Trophoblast cell (in vitro differentiated cells and primary cell): ENCODE data around the gene LRRC45.

Source experiments
- DNase-seq, 2 donors: peaks; one replicate each; pipeline ENCODE4 v3.0.0-alpha.2; 2016
- H2AFZ ChIP-seq: 2 replicates; pipeline ENCODE4 v1.6.1; 2013; ENCODE audit warnings: low read length, moderate library complexity, mild to moderate bottlenecking; ENCODE audit not compliant: insufficient read depth, poor library complexity
- H2AK5ac ChIP-seq: 2 replicates; pipeline ENCODE4 v1.6.1; 2013; ENCODE audit warnings: mild to moderate bottlenecking, low read length
- H2BK120ac ChIP-seq: 2 replicates; pipeline ENCODE4 v1.6.1; 2013; ENCODE audit warnings: low read length, mild to moderate bottlenecking, moderate library complexity; ENCODE audit not compliant: insufficient read depth, poor library complexity
- H2BK12ac ChIP-seq: 2 replicates; pipeline ENCODE4 v1.6.1; 2013; ENCODE audit warnings: mild to moderate bottlenecking, low read length, moderate library complexity
- H2BK5ac ChIP-seq: 2 replicates; pipeline ENCODE4 v1.6.1; 2013; ENCODE audit warnings: low read length, low read depth, moderate library complexity, mild to moderate bottlenecking; ENCODE audit not compliant: poor library complexity
- H3K14ac ChIP-seq: 2 replicates; pipeline ENCODE4 v1.6.1; 2013; ENCODE audit warnings: mild to moderate bottlenecking, low read length
- H3K18ac ChIP-seq: 2 replicates; pipeline ENCODE4 v1.6.1; 2013; ENCODE audit warnings: mild to moderate bottlenecking, low read length
- H3K23ac ChIP-seq: 2 replicates; pipeline ENCODE4 v1.6.1; 2013; ENCODE audit warnings: low read length
- H3K27ac ChIP-seq: 2 replicates; pipeline ENCODE4 v1.5.1; 2013; ENCODE audit warnings: low read depth, mild to moderate bottlenecking, inconsistent platforms, low read length, moderate library complexity
- H3K27me3 ChIP-seq: 2 replicates; pipeline ENCODE4 v1.6.1; 2013; ENCODE audit warnings: inconsistent platforms, mild to moderate bottlenecking, low read length, moderate library complexity; ENCODE audit not compliant: insufficient read depth
- H3K36me3 ChIP-seq, 2 experiments: 1 replicate in 1 of 2; 2 replicates in 1 of 2; pipeline ENCODE4 v1.6.1; 2013; ENCODE audit warnings: low read length in 2 of 2, mild to moderate bottlenecking in 2 of 2, moderate library complexity in 1 of 2; ENCODE audit not compliant: insufficient read depth in 2 of 2, control insufficient read depth in 1 of 2
- H3K4ac ChIP-seq: 2 replicates; pipeline ENCODE4 v1.6.1; 2013; ENCODE audit warnings: low read depth, mild to moderate bottlenecking, low read length, moderate library complexity
- H3K4me1 ChIP-seq, 2 experiments: 1 replicate in 1 of 2; 2 replicates in 1 of 2; pipeline ENCODE4 v1.6.1; 2013; ENCODE audit warnings: low read length in 2 of 2, mild to moderate bottlenecking in 2 of 2, moderate library complexity in 1 of 2; ENCODE audit not compliant: insufficient read depth in 2 of 2, control insufficient read depth in 1 of 2
- H3K4me2 ChIP-seq: 2 replicates; pipeline ENCODE4 v1.6.1; 2013; ENCODE audit warnings: inconsistent platforms, mild to moderate bottlenecking, low read length, moderate library complexity
- H3K4me3 ChIP-seq: 2 replicates; pipeline ENCODE4 v1.5.1; 2013; ENCODE audit warnings: mild to moderate bottlenecking, low read depth, low read length, inconsistent platforms
- H3K79me1 ChIP-seq: one replicate; pipeline ENCODE4 v1.6.1; 2013; ENCODE audit warnings: low read length
- H3K79me2 ChIP-seq: 2 replicates; pipeline ENCODE4 v1.6.1; 2013; ENCODE audit warnings: low read length, mild to moderate bottlenecking; ENCODE audit not compliant: control insufficient read depth, insufficient read depth, poor library complexity
- H3K9ac ChIP-seq: 2 replicates; pipeline ENCODE4 v1.6.1; 2013; ENCODE audit warnings: mild to moderate bottlenecking, low read length
- H3K9me3 ChIP-seq: 2 replicates; pipeline ENCODE4 v1.6.1; 2013; ENCODE audit warnings: low read depth, mild to moderate bottlenecking, control low read depth, inconsistent platforms, low read length; ENCODE audit not compliant: insufficient read depth
- H4K12ac ChIP-seq: 2 replicates; pipeline ENCODE4 v1.6.1; 2013; ENCODE audit warnings: low read depth, mild to moderate bottlenecking, low read length, moderate library complexity
- H4K8ac ChIP-seq: 2 replicates; pipeline ENCODE4 v1.6.1; 2013; ENCODE audit warnings: low read depth, mild to moderate bottlenecking, low read length, moderate library complexity
- H4K91ac ChIP-seq: one replicate; pipeline ENCODE4 v1.6.1; 2013; ENCODE audit warnings: low read depth, mild to moderate bottlenecking, low read length, moderate library complexity
- WGBS: extraction: QIAGEN DNeasy Blood & Tissue Kit; methylation state at CpG from one replicate; pipeline ENCODE4 v1.1.7; 2013; ENCODE audit warnings: missing lambda C conversion rate; ENCODE audit not compliant: insufficient read length, insufficient coverage; ENCODE audit errors: extremely low coverage; 5-methylcytosine and 5-hydroxymethylcytosine counted together

Gene LRRC45

GRCh38 chr17:82056729-82057621 is 33.9 kb downstream of the LRRC45 start:
- no peak for DNase-seq
- Histone ChIP-seq H3K9me3 (peaks cover 2% of the 10 kb centered on the region), H3K36me3 (peaks cover 82 to 85% of the 10 kb centered on the region in 2 experiments), H3K79me1 (no peaks in the 10 kb centered on the region), H3K14ac (no peak overlapping the region), H3K4me3 (no peak overlapping the region), H3K4me1 (peaks cover 6 to 7% of the 10 kb centered on the region in 2 experiments), H3K4ac (no peak overlapping the region), H2BK120ac (no peak overlapping the region), H3K79me2 (peaks cover 6% of the 10 kb centered on the region), H3K9ac (no peak overlapping the region), H2AK5ac (no peak overlapping the region), H3K4me2 (no peak overlapping the region), H4K12ac (no peak overlapping the region), H4K91ac (no peak overlapping the region), H3K27ac (no peak overlapping the region), H3K23ac (no peak overlapping the region), H3K18ac (no peak overlapping the region), H2AFZ (no peak overlapping the region), H2BK5ac (no peak overlapping the region), H2BK12ac (no peak overlapping the region), H4K8ac (no peak overlapping the region), H3K27me3 (no peaks in the 10 kb centered on the region)
- no CpG with 5 or more reads among the region's 29 CpGs for WGBS

- H3K4ac ChIP-seq, result no peak overlapping the region
- H3K4me3 ChIP-seq, result no peak overlapping the region
- H3K36me3 ChIP-seq, result peaks cover 92 to 94% of the 10 kb centered on the region in 2 experiments
- H2AK5ac ChIP-seq, result no peak overlapping the region
- H3K4me2 ChIP-seq, result no peak overlapping the region
- H2BK5ac ChIP-seq, result no peak overlapping the region
- H2BK12ac ChIP-seq, result no peak overlapping the region
- H4K8ac ChIP-seq, result no peak overlapping the region
- no peak overlapping the region for H2AFZ ChIP-seq
- no peak for DNase-seq
- no peak overlapping the region for H3K23ac ChIP-seq
- no CpG with 5 or more reads among the region's 17 CpGs for WGBS
- no peak overlapping the region for H4K12ac ChIP-seq
- H3K79me1 ChIP-seq, result no peaks in the 10 kb centered on the region
- no peak overlapping the region for H4K91ac ChIP-seq
- no peak overlapping the region for H2BK120ac ChIP-seq
- no peaks in the 10 kb centered on the region for H3K4me1 ChIP-seq
- H3K27ac ChIP-seq, result no peak overlapping the region
- no peaks in the 10 kb centered on the region for H3K27me3 ChIP-seq
- H3K14ac ChIP-seq, result no peak overlapping the region
- no peaks in the 10 kb centered on the region for H3K79me2 ChIP-seq
- no peak overlapping the region for H3K9ac ChIP-seq
- peaks cover 2% of the 10 kb centered on the region for H3K9me3 ChIP-seq
- no peak overlapping the region for H3K18ac ChIP-seq
Observed at GRCh38 chr17:82058230-82058854, 35.2 kb downstream of the LRRC45 start.

- Histone ChIP-seq H2BK120ac (no peak overlapping the region), H3K36me3 (peaks cover 92 to 93% of the 10 kb centered on the region in 2 experiments), H2AFZ (no peak overlapping the region), H2BK5ac (no peak overlapping the region), H3K4me3 (no peak overlapping the region), H3K27me3 (no peaks in the 10 kb centered on the region), H3K9ac (no peak overlapping the region), H3K79me2 (no peaks in the 10 kb centered on the region), H3K14ac (no peak overlapping the region), H2BK12ac (no peak overlapping the region), H3K18ac (no peak overlapping the region), H3K4me2 (no peak overlapping the region), H3K79me1 (no peaks in the 10 kb centered on the region), H4K91ac (no peak overlapping the region), H4K12ac (no peak overlapping the region), H3K4ac (no peak overlapping the region), H3K27ac (no peak overlapping the region), H4K8ac (no peak overlapping the region), H3K4me1 (no peaks in the 10 kb centered on the region), H3K23ac (no peak overlapping the region), H2AK5ac (no peak overlapping the region), H3K9me3 (peaks cover 2% of the 10 kb centered on the region)
- DNase-seq, result no peak
- no CpG with 5 or more reads among the region's 10 CpGs for WGBS
Observed at GRCh38 chr17:82058855-82059249, 35.7 kb downstream of the LRRC45 start.

GRCh38 chr17:82059272-82060000 is 36.3 kb downstream of the LRRC45 start:
- WGBS, result no CpG with 5 or more reads among the region's 19 CpGs
- Histone ChIP-seq H3K9me3 (peaks cover 2% of the 10 kb centered on the region), H3K23ac (no peak overlapping the region), H3K79me2 (no peaks in the 10 kb centered on the region), H3K4me3 (no peak overlapping the region), H3K27ac (no peak overlapping the region), H3K4me1 (peaks cover under 1% of the 10 kb centered on the region in 2 experiments), H3K9ac (no peak overlapping the region), H3K79me1 (no peaks in the 10 kb centered on the region), H2BK12ac (no peak overlapping the region), H3K27me3 (no peaks in the 10 kb centered on the region), H4K8ac (no peak overlapping the region), H4K91ac (no peak overlapping the region), H3K36me3 (peaks cover 89 to 92% of the 10 kb centered on the region in 2 experiments), H2AFZ (no peak overlapping the region), H3K14ac (no peak overlapping the region), H3K4me2 (no peak overlapping the region), H3K4ac (no peak overlapping the region), H3K18ac (no peak overlapping the region), H2BK5ac (no peak overlapping the region), H2AK5ac (no peak overlapping the region), H4K12ac (no peak overlapping the region), H2BK120ac (no peak overlapping the region)
- DNase-seq, result no peak
